NCI-H226 (cell line): ENCODE measurements around the gene IRS2.
A peak's percentile ranks its signal among the peaks of the same experiment; 100 is the strongest.
"Not testable (repeated sequence)": the region's sequence is repeated elsewhere in the genome, so short reads cannot be mapped to it uniquely, and the experiment has no call there.

ENCODE experiments used
- DNase-seq: peaks from one replicate; pipeline ENCODE4 v3.0.0-alpha.2; 2015

IRS2 gene

GRCh38 chr13:109786457-109787134 is at the start of gene IRS2:
TSS of gene IRS2 (minus strand) at chr13:109786583. CDS start at chr13:109786053, 530 bp downstream.
- DNase-seq: peak; percentile 82

GRCh38 chr13:109834973-109835720 is 48.8 kb upstream of the IRS2 start:
- DNase-seq: no peak

GRCh38 chr13:109833940-109834339 is 47.6 kb upstream of the IRS2 start:
- no peak for DNase-seq

DNA sequence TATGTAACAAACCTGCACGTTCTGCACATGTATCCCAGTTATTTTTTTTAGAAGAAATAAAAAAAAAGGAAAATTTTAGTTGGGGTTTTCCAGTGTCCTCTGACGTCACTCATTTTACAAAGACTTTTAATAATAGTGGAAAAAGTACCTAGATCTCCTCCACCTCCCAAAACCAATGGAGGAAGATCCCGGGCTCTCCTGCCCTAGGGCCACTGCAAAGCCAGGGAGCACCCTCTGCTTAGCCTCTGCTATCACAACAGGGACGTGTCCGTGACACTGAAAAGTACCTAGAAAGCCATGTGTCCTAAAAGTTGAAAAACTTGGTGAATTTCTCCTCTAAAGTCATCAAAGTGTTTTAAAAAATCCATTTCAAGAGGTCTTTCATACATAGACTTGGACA is 46.7 kb upstream of the IRS2 start:
- DNase-seq: no peak

GRCh38 chr13:109828591-109829316 is 42.4 kb upstream of the IRS2 start:
- DNase-seq: not testable (repeated sequence)

DNA sequence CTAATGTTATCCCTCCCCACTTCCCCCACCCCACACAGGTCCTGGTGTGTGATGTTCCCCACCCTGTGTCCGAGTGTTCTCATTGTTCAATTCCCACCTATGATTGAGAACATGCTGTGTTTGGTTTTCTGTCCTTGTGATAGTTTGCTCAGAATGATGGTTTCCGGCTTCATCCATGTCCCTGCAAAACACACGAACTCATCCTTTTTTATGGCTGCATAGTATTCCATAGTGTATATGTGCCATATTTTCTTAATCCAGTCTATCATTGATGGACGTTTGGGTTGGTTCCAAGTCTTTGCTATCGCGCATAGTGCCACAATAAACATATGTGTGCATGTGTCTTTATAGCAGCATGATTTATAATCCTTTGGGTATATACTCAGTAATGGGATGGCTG is 36.8 kb upstream of the IRS2 start:
- DNase-seq: not testable (repeated sequence)

DNA sequence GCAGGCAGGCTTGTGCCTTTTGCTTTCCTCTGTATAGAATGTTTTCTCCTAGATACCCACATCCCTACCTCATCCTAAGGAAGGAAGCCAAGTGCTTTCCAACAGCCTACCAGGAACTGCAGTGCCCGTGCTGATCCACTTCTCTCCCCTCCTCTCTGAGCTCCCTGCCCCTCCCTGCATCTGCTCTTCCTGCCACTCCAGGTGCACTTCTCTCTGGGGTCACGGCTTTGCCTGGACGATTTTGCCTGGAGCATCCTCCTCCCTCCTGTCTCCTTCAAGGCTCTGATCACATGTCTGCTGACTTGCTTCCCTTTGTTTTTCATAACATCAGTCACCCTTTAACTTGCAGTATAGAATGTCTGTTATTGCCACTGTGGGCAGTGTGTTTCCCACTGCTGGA is 34.7 kb upstream of the IRS2 start:
- DNase-seq: no peak

- no peak for DNase-seq
Measured at GRCh38 chr13:109819874-109820273, 33.5 kb upstream of the IRS2 start.

DNA sequence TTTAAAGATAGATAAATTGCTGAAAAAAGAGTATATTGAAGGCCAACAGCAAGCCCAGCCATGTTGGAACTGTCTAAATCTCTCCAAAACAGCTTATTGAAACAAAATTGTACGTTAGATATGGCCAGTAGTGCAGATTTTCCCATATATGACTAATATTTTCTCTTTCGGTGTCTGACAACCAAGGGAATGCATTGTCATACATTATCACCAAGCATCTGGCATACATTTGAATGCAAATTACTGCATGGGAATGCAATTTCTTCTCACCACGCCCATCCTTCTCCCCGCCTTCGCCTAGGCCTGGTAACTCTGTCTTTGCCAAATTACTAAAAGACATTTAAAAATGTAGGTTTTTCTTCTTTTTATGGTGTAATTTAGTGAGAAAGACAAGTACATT is 32.5 kb upstream of the IRS2 start:
- DNase-seq: no peak

DNA sequence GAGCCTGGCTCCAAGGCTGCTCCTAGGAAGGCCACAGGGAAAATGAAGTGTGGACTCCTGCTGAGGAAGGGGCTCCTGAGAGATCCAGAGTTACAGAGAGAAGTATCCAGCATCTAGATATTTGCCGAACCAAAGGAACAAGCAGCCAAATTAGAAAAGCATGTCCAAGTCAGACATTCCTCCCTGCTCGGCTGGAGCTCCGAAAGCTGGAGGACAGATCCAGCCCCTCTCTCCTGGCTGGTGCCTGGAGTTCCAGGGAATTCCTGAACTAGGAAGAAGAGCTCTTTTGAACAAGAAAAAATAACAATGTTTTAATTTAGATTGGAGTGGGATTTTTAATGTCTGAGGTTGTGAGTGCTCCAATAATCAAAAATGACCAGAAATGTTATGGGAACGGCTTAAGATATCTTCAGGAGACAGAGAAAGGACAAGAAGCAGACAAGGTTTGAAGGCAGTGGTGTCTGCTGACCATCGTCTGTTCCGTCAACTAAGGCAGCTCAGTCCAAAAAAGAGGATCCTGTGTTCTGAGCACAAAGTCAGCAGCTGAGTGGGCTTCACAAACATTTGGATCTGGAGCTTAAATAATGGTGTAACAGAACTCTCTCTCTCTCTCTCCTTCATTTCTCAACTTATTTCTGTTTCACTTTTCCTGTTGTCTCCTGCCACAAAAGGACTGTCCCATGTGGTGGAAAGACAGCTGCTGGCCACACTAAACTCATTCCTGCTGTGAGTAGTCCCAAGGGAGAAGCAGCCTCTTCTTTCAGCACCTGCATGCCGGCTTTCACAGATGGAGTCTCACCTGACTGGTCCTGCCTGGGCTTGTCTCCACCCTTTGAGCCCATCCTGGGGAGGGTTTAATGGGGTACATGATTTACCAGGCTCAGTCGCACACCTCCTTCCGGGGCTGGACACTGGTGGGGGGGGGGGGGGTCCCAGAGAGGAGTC is 31.5 kb upstream of the IRS2 start:
- no peak for DNase-seq

DNA sequence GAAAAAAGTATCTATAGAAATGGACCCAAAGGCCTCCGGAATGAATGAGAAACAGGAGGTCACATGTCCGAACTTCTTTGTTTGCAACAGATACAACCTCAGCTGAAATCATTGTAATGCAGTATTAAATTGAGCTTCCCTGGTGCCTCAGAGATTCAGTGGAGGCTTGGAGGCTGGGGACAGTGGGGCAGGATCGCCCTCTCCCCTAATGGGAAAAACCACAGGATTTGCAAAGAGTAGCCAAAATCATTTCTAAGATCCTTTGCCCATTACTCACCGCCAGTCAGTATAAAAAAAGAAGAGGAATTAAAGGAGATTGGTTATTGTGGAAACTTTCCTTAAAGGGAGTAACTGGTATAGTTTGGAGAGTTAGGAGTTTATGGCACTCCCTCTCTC is 30.4 kb upstream of the IRS2 start:
- no peak for DNase-seq

- no peak for DNase-seq
Measured at GRCh38 chr13:109816112-109816807, 29.9 kb upstream of the IRS2 start.

DNA sequence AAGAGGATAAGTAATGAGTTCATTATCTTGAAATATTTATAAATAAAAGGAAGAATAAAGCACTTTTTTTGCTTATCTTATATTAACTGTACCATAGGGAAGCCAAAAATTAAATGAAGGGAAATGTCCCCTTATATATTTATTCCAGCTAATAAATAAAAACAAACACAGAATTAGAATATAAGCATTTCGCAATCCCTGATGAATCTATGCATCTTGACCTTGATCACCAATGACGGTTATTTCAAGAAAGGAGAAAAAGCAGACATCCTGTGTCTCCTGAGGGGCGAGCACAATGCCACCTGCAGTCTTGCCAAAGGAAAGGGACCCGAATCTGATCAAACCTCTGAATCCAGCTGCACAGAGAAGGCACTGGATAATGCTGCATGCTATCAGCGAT is 29.3 kb upstream of the IRS2 start:
- no peak for DNase-seq

DNA sequence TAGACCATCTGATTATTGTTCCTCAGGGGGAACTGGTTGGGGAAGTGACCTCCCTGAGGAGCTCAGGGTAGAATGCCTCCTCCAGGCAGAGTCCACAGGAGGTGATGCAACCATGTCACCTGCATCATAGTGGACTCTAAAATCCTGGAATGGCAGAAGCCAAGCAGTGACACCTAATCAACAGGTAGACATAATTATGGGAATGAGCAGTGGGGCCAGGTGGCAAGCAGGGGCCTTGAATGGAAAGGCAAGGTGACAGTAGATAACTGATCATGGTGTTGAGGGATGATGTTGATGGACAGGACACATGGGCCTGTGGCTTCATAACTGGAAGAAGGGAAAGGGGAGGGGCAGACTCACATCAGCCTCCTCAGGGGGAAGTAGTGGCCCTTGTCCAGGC is 27.3 kb upstream of the IRS2 start:
- no peak for DNase-seq

DNA sequence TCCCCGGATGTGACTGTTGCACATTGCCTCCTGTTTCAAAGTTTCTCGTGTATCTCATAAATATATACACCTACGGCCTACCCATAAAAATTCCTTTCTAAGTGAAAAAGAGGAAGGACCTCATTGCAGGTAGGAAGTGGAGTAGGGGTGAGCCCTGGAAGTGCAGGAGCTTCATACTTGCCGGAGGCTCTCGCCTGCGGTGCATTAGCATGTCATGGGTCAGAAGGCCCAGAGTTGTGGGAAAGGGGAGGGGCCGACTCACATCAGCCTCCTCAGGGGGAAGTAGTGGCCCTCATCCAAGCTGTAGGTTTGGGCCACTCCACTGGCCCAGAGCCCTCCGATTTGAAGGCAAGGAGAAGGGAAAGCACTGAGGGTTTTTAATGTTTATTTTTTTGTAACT is 26.0 kb upstream of the IRS2 start:
- no peak for DNase-seq

DNA sequence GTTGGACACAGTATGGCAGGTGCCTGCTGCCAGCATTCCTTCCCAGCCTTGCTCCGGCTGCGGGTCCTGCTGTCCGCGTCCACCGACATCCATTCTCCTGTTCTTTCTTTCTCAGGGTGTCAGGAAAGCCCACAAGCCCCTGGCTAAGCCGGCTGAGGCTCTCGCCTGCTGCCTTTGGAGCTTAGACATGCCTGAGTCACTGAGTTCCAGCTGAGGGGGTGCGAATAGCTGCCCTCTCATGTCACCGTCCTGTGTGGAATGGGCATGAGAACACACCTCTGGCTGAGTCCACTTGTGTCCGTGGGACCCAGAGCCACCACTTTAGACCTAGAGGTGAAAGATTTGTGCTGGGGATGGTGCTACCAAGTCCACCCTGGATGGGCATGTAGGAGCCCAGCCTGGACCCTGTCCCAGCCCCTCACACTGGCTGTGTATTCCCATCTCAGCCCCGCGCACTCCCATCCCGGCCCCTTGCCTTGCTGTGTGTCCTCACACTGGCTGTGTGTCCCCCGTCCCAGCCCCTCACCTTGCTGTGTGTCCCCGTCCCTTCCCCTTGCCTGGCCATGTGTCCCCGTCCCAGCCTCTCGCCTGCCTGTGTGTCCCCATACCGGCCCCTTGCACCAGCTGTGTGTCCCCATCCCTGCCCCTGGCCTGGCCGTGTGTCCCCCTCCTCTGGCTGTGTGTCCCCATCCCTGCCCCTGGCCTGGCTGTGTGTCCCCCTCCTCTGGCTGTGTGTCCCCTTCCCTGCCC is 24.6 kb upstream of the IRS2 start:
- no peak for DNase-seq

- no peak for DNase-seq
Measured at GRCh38 chr13:109809216-109809932, 23.0 kb upstream of the IRS2 start.

DNA sequence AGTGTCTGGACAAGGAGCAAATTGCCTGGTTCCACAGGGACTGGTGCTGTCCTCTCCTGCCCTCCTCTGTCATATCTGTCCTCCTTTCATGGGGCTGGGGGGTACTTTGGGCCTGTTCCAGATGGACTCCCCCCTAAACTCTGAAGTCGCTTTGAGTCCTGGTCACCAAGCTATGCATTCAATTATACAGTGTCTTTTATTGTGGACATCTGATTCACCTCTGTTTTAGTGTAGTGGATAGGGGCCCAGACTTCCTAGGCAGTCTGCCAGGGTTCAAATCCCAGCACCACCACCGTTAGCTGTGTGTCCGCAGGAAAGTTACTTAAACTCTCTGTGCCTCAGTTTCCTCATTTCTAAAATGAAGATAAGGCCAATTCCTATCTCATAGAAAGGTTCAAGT is 21.0 kb upstream of the IRS2 start:
- DNase-seq: no peak

DNA sequence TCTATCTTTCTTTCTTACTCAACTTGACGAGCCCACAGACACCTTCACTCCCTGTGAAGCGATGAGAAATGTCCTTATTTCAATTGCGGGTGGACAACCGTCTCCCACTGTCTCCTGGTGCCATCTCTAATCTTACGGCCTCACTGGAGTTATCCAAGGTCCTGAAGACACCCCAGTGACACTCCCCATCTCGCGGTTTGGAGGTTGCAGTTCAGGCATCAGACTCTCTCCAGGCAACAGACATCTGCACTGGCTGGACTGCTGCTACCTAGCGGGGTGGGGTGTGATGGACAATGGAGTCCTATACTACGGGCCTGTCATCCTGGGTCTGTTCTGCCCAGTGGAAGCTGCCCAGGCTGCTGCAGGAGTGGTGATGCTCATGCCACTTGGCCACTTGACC is 18.3 kb upstream of the IRS2 start:
- no peak for DNase-seq

DNA sequence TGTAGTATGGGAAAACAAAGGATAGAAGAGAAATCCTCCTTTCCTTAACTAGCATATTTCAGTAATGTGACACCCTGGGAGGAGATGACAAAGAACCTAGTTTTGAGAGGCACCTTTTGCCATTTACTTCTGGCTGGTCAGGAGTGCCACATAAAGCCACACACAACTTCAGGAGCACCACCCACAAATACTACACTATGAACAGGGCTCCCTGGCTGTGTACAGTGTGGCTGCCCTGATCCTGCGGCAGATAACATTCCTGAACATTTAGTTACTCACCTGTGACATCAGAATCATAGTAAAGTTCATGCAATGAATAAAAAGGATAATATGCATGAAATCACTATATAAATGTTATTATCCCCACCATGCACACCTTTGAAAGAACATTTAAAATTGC is 17.4 kb upstream of the IRS2 start:
- no peak for DNase-seq

DNA sequence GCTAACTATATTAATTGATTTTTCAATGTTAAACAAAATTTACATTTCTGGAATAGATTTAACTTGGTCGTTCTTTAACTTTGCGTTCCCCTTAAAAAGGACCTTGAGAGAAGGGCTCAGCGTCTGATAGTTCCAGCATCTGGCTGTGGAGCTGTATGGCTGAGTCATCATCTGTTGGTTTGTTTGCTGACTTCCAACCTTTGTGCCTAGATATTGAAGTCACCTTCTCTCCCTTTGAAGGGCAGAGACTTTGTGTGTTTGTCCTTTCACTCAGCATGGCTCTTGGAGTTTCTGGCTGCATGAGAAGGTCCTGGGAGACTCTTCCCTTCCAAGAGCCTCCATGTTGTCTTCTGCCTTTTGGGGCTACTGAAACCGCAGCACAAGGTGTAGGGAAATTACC is 16.6 kb upstream of the IRS2 start:
- DNase-seq: no peak
